MM.1S (cell line): ENCODE measurements around the gene TECRL.

ENCODE experiments used
- DNase-seq: peaks from one replicate; pipeline ENCODE4 v3.0.0-alpha.2; 2015
- H2AFZ ChIP-seq: fragments of 300-600 bp; sonication (generic); 2 replicates; pipeline ENCODE4 v1.6.0; 2016; ENCODE audit warnings: antibody characterized with exemption, low read length
- H3F3A ChIP-seq: fragments of 300-600 bp; sonication (generic); 2 replicates; pipeline ENCODE4 v1.6.1; 2016; ENCODE audit warnings: mild to moderate bottlenecking, antibody characterized with exemption, low read length, moderate library complexity, mixed read lengths; ENCODE audit not compliant: insufficient read depth
- H3K27ac ChIP-seq: fragments of 300-600 bp; sonication (generic); 2 replicates; pipeline ENCODE4 v1.5.1; 2016; ENCODE audit warnings: mild to moderate bottlenecking, low read length
- H3K27me3 ChIP-seq: fragments of 300-600 bp; sonication (generic); replicated peaks from 2 replicates; pipeline ENCODE4 v1.6.0; 2016; ENCODE audit warnings: low read length; ENCODE audit not compliant: insufficient read depth
- H3K36me3 ChIP-seq: fragments of 300-600 bp; sonication (generic); replicated peaks from 2 replicates; pipeline ENCODE4 v1.6.1; 2016; ENCODE audit warnings: mild to moderate bottlenecking, low read length, mixed read lengths; ENCODE audit not compliant: insufficient read depth
- H3K4me1 ChIP-seq: fragments of 300-600 bp; sonication (generic); 2 replicates; pipeline ENCODE4 v1.6.1; 2016; ENCODE audit warnings: low read length, mixed read lengths
- H3K4me2 ChIP-seq: fragments of 300-600 bp; sonication (generic); 2 replicates; pipeline ENCODE4 v1.6.0; 2016; ENCODE audit warnings: low read depth, low read length
- H3K4me3 ChIP-seq: fragments of 300-600 bp; sonication (generic); 2 replicates; pipeline ENCODE4 v1.5.1; 2016; ENCODE audit warnings: low read length, mixed read lengths
- H3K79me2 ChIP-seq: fragments of 300-600 bp; sonication (generic); 2 replicates; pipeline ENCODE4 v1.6.1; 2016; ENCODE audit warnings: mixed run types, low read length, mixed read lengths
- H3K9ac ChIP-seq: fragments of 300-600 bp; sonication (generic); 2 replicates; pipeline ENCODE4 v1.6.1; 2016; ENCODE audit warnings: low read length, mixed read lengths
- H3K9me2 ChIP-seq: fragments of 300-600 bp; sonication (generic); replicated peaks from 2 replicates; pipeline ENCODE4 v1.6.1; 2016; ENCODE audit warnings: mild to moderate bottlenecking, low read length, mixed read lengths; ENCODE audit not compliant: insufficient read depth
- H3K9me3 ChIP-seq: fragments of 300-600 bp; sonication (generic); replicated peaks from 2 replicates; pipeline ENCODE4 v1.6.1; 2016; ENCODE audit warnings: mild to moderate bottlenecking, low read length, mixed read lengths; ENCODE audit not compliant: insufficient read depth
- H4K20me1 ChIP-seq: fragments of 300-600 bp; sonication (generic); 2 replicates; pipeline ENCODE4 v1.6.1; 2016; ENCODE audit warnings: mild to moderate bottlenecking, low read length, moderate library complexity, mixed read lengths; ENCODE audit not compliant: insufficient read depth
- CTCF ChIP-seq: fragments of 300-600 bp; sonication (generic); IDR thresholded peaks from 2 replicates; pipeline ENCODE4 v1.5.1; 2016; ENCODE audit warnings: antibody characterized with exemption, low read length, mixed read lengths
- EZH2 ChIP-seq: fragments of 300-600 bp; sonication (generic); optimal IDR thresholded peaks from 2 replicates; pipeline ENCODE3; 2017; ENCODE audit warnings: low read depth, mild to moderate bottlenecking, antibody characterized with exemption, low read length, mixed read lengths
- EZH2phosphoT487 ChIP-seq: fragments of 300-600 bp; sonication (generic); IDR thresholded peaks from 2 replicates; pipeline ENCODE4 v1.6.1; 2018; ENCODE audit warnings: antibody characterized with exemption, low read length

Gene TECRL

GRCh38 chr4:64361399-64361740 is 47.9 kb downstream of the TECRL start:
- TF ChIP-seq EZH2 (no peak), EZH2phosphoT487 (no peak), CTCF (no peak)
- no peaks in the 10 kb centered on the region for H3K9me2 ChIP-seq
- no peak overlapping the region for H3K4me2 ChIP-seq
- no peaks in the 10 kb centered on the region for H3F3A ChIP-seq
- H3K36me3 ChIP-seq: no peaks in the 10 kb centered on the region
- no peaks in the 10 kb centered on the region for H3K79me2 ChIP-seq
- no peak overlapping the region for H2AFZ ChIP-seq
- no peaks in the 10 kb centered on the region for H3K9me3 ChIP-seq
- no peak for DNase-seq
- H4K20me1 ChIP-seq: no peaks in the 10 kb centered on the region
- H3K9ac ChIP-seq: no peak overlapping the region
- no peaks in the 10 kb centered on the region for H3K4me1 ChIP-seq
- no peak overlapping the region for H3K27ac ChIP-seq
- no peaks in the 10 kb centered on the region for H3K27me3 ChIP-seq
- H3K4me3 ChIP-seq: no peak overlapping the region

- Histone ChIP-seq H3K9me3 (no peaks in the 10 kb centered on the region), H4K20me1 (no peaks in the 10 kb centered on the region), H3K9me2 (no peaks in the 10 kb centered on the region), H3K4me1 (no peaks in the 10 kb centered on the region), H3K9ac (no peak overlapping the region), H3K4me3 (no peak overlapping the region), H3K27ac (no peak overlapping the region), H3K36me3 (no peaks in the 10 kb centered on the region), H3K27me3 (no peaks in the 10 kb centered on the region), H2AFZ (no peak overlapping the region), H3K79me2 (no peaks in the 10 kb centered on the region), H3K4me2 (no peak overlapping the region), H3F3A (no peaks in the 10 kb centered on the region)
- no peak for TF ChIP-seq CTCF
- no peak for TF ChIP-seq EZH2
- no peak for TF ChIP-seq EZH2phosphoT487
- DNase-seq: no peak
Observed at GRCh38 chr4:64360664-64361398, 48.4 kb downstream of the TECRL start.

- Histone ChIP-seq H3K4me2 (no peak overlapping the region), H3K9ac (no peak overlapping the region), H3K4me1 (no peaks in the 10 kb centered on the region), H3K27me3 (no peaks in the 10 kb centered on the region), H3K4me3 (no peak overlapping the region), H3K27ac (no peak overlapping the region), H2AFZ (no peak overlapping the region), H4K20me1 (no peaks in the 10 kb centered on the region), H3K79me2 (no peaks in the 10 kb centered on the region), H3K9me3 (no peaks in the 10 kb centered on the region), H3K36me3 (no peaks in the 10 kb centered on the region), H3F3A (no peaks in the 10 kb centered on the region), H3K9me2 (no peaks in the 10 kb centered on the region)
- DNase-seq: no peak
- TF ChIP-seq EZH2phosphoT487 (no peak), EZH2 (no peak), CTCF (no peak)
Observed at GRCh38 chr4:64359489-64359888, 49.8 kb downstream of the TECRL start.
